EH (cell line): ENCODE data around the gene PNPLA5.
A peak's percentile ranks its signal among the peaks of the same experiment; 100 is the strongest.

Experiments
- DNase-seq: peaks from one replicate; pipeline ENCODE4 v3.0.0-alpha.2; 2015; ENCODE audit warnings: low read depth

Gene PNPLA5

DNA sequence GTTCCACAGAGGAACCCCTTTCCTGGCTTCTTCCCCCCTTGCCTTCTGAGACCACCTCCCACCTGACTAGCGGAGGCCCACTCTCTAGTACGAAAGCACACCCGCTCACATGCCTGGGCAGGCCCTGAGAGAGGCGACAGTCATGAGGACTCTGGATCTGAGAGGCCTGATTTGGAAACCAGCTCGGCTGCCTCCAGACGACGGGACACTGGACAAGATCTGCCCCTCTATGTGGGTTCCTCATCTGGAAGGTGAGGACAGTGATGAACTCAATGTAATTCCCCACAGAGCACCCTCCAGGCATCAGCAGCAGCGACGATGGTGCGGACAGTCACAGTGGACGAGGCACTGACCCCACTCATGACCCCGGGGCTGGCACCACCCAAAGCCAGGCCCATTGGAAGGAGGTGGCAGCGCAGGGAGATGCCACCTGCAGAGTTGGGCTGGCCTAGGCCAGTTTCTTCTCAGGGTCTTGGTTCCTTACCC is 37.0 kb downstream of the PNPLA5 start:
- no peak for DNase-seq

DNA sequence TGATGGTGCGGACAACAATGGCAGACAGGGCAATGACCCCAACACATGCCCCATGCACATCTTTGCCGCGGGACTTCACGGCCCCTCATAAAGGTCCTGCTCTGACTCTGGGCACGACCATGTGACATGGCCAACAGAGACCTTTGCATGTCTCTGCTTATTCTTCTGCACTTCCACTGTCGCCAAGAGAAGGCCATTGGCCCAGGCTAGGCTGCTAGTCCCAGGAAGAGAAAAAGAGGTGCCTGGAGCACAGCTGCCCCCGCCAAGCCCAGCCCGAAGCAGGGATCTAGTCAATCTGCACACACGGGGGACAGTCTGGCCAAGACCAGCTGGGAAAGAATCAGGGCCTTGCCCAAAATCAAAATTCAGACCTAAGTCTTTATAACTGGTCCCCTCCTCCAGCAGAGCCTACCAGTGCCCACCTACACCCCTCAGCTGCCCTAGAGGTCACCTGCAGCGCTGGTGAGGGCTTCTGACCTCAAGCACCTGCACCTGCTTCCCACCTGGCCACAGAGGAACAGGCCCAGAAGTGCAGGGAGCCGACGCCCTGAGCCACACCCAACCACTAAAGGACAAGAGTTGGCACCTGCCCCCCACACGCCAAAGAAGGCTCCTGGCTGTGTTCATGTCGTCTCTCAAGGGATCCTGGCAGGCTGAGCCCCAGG is 37.6 kb downstream of the PNPLA5 start:
- DNase-seq: no peak

DNA sequence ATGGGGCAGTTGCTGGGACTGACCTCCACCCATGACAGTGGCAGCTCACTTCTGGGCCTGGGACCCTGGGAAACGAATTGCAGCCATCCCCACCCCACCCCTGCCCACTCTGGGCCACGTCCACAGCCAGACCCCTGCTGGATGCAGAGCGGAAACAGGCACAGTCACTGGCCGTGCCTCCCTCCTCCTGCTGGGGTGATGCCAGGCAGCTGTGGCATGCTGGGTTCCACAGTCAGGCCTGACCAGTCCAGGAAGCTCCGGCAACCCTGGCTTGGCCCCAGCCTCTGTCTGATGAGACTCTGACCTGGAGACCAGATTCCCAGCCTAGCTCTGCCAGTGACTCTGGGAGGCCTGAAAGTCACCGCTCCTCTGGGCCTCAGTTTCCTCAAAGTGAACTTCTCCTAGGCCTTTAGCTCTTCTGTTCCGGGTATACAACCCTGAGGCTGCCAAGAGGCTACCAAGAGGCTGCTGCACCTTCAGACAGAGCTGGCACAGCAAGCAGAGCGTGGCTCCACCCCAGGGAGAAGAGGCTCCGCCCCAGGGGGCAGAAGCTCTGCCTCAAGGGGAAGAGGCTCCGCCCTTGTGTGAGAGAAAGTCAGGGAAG is 38.4 kb downstream of the PNPLA5 start:
- no peak for DNase-seq

DNA sequence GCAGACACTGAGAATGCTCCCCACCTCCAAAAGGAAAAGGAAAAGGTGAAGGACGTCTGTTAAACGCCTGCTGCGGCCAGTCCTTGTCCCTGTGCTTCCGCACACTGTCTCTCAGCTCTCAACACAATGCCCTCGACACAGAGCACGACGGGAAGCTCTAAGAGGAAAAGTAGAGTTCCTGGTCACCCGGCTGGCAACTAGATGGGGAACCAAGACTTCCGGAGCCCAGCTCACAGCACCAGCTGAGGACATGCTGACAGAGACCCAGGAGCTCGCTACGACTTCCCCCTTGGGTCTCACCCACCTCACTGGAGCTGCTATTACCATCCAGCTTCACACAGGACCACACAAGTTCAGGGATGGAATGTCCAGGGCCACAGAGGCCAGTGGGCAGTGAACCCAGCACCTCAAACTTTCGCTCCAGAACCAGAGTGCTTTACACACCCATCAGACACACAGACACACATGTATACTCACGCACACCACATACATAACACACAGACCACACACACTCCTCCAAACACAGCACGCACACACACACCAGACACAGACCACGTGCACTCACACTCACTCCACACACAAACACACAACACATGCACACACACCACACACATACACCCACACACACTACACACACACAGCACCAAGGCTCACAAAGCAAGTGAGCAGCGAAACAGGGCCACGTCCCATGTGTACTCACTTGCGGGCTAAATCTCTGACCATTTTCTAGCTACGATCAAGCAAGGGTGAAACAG is 39.1 kb downstream of the PNPLA5 start:
- DNase-seq: no peak

DNA sequence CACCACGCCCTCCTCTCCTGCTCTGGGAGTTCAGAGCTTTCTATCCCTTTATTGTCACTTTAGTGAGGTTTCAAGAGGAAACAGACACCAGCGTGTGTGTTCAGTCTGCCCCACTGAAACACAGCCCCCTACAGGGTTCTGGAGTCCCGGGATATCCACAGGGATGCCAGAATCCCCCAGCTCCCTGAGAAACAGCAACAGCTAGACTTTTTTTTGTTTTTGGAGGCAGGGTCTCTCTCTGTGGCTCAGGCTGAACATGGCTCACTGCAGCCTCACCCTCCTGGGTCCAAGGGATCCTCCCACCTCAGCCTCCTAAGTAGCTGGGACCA is 39.9 kb downstream of the PNPLA5 start:
- no peak for DNase-seq

DNA sequence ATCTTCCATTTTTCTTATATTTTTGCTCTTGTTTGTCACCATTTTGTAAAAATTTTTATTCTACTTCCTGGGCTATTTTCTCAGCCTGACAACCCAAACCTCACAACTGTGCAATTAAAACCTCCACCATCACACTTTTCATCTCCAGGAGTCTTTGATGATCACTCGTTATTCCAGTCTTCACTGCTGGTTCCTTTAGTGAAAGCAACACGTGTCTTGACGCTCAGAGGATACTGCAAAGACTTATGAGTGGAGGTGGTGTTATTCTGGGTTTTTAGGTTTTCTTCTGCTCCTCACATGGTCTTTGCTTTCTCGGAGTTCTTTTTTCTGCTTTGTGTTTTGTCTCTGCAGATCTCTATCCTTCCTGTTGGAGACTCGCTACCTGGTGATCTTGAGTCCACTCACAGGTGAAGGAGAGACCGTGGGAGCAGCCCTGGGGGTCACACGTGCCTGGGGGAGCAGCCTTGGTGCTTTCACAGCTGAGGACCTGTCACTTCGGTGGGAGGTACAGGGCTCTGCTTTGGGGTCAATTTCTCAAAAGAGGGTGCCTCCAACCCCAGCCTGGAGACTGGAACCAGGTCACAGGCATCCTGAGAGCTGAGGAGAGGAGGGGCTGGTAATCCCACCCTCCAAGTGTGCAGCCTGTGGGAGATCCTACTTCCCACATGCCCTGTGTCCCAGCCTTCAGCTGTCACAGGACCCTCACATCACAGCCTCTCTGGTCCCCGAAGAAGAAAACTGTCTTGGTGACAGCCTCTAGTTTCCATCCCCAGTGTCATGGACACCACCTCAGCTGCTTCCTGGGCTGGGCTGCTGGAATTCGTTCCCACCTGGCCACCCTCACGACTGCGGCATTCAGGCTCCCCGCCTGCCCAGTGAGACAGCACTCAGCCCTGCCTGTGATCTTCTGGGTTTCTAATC is 40.5 kb downstream of the PNPLA5 start:
- no peak for DNase-seq

DNA sequence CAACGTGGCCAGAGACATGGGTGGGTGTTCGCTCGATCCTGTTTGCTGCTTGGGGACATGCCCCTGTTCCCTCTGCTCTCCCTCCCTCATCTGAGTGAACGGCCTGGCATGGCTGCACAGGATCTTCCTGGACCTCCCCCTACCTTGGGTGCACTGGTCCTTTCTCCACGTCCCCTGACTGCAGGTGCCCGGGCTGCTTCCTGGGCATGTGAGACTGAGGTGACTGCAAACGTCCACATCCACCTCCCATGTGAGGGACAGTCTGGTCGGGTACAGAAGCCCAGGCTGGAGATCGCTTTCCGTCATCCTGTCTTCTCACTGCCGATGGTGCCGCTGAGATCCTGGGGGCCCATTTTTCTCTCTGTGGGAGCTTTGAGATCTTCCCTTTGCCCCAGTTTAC is 41.3 kb downstream of the PNPLA5 start:
- no peak for DNase-seq

DNA sequence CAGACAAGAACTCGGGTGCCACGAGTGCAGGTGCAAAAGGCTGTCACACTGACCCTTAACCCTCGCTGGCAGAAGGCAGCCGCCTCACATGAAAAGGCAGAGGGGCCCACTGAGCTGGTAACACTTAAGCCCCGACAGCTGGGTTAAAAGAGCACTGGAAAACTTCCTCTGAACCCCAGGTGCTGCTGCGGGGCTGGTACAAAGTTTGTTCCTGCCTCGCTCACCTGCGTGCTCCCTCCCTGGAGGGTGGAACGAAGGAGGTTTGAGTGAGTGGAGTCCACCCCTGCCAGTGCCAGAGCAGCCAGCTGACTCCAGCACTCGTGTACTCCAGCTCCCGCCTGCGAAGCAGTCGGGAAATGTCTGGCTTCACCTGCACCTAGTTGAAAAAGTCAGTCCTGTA is 42.1 kb downstream of the PNPLA5 start:
- DNase-seq: no peak

DNA sequence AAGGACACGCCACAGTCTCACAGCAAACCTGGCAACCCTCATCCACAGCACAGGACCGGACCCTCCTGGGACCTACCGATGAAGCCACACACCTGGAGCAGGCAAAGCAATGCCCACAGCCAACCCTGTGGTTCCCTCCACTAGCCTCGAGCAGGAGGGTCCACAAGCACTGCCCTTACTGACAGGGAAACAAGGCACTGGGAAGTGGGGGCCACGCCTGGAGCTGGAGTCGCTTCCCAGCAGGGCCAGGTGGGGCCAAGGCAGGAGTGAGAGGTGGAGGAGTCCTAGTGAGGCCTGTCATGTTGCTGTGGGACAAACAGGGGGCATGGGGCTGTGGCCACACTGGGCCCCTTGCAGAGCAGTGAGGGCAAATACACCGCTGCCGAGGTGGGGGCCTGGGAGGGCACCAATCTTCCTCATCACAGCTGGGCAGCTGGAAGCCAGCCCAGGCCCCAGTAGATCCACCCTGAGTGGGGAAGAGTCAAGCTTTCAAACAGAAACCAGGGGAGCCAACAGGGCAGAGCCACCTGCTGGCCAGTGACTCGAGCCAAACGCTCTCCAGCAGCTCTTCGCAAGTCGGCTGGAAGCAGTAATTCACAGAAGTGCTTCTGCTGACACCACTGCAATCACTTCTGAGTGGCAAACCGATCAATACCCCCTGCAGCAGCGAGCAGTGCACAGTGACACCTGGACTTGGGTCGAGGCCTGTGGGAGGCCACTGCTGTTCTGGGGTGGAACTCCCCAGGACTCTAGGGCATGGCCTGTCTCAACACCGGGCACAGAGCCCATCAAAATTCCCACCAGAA is 43.2 kb downstream of the PNPLA5 start:
- DNase-seq: peak; percentile 20

DNA sequence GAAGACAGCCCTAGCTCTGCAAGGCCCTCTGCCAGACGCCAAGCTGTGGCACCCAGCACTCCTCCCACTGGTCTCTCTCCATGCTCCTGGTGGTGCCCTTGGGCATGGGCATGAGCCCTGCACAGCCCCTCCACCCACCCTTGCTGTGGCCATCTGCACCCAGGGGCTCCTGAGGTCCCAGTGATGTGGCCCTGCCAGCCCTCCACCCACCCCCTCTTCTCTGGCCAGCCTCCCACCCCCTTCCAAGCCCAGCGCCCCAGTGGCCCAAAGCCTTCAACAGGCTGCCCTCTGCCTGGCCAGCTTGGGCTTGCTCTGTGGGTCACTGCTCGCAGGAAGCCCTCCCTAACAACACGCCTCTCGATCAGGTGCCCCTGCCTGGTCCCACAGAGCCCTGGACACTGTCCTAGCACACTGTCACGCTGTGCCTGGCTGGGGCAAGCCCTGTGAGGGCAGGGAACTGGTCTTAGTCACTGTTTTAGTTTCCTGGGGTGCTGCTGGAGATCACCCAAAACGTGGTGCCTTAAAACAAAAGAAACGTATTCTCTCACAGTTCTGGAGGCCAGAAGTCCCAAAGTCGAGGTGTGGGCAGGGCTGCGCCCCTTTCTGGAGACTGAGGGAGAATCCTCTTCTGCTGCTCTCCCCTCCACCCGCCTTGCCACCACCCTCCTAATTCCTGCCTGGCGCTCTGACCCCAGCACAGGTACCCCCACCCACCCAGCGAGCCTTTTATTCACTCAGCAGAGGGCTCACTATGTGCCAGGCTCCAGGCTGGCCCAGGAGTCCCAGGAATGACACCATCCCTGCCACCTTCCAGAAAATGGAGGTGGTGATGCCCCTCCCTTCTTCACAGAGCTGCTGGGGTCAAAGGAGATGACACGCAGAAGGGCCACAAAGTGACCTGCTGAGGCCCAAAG is 44.2 kb downstream of the PNPLA5 start:
- DNase-seq: no peak

DNA sequence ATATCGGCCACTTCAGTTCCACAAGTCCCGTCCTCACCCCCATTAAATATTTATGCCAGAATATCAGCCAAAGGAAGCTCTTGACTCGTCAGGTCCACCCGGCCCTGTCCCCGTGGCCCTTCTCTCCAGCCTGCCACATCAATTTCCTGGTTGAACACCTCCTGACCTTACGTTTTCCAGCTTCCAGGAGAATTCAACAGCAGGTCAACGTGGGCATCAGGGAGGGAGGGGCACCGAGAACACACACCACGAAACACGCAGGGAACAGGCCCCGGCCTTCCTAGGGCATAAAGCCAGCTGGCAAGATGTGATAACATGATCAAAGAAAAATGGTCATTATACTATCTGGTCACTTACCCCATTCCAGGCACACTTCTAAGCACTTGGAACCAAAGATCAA is 44.8 kb downstream of the PNPLA5 start:
- no peak for DNase-seq

DNA sequence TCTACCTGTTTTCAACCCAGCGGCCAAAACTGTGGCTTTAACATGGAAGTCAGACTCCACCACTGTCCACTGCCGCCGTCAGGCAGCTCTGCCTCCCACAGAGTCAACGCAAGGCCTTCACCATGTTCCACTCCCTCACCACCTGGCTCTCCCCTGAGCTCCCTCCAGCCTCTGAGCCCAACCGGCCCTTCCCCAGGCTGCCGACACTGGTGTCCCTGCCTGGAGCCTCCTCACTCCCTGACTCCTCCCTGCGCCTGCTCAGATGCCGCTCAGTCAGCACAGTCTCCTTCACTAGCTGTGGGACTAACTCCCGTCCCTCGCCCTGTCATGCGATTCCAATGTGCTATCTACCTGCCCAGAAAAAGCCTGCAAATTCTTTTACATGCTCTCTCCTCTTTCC is 45.8 kb downstream of the PNPLA5 start:
- no peak for DNase-seq

DNA sequence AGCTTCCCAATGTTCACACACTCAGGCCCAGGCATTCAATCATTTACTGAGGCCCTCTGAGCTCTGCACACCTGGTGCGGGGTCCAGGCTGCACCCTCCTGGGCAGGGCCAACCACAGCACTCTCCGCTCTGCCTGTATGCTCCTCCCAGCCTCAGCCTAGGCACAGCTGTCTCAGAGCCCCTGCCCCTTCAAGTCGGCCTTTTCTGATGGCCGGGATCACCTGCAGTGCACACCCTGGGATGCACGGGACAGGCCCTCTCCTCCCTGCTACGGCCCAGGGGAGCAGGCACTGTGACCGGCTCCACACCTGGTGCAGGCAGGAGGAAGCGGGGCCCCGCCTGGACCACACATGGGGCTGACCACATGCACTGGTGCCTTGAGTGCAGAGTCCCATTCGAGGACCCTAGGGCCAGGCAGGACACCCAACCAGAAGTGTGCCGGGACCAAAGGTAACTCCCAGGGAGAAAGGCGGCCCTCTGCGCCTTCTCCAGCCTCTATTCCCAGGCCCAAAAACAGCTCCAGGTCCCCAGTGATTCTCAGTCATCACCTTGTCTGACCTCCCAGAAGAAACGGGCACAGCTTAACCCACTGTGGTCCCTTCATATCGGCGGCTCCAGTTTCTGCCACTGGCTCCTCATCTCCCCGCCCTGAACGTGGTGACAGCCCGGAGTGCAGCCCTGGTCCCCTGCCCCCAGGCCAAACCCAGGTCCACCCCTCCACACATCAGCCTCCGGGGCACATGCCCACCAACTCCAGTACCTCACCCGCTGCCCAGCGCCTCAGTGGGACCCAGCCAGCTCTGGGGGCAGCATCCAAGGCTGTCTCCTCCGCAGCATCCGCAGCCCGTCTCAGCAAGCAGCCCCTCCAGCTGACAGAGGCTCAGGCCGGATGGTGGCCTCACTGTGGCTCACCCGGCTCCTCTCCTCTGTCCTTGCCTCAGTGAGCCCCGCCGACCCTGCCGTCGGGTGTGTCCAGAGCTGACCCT is 47.0 kb downstream of the PNPLA5 start:
- no peak for DNase-seq

DNA sequence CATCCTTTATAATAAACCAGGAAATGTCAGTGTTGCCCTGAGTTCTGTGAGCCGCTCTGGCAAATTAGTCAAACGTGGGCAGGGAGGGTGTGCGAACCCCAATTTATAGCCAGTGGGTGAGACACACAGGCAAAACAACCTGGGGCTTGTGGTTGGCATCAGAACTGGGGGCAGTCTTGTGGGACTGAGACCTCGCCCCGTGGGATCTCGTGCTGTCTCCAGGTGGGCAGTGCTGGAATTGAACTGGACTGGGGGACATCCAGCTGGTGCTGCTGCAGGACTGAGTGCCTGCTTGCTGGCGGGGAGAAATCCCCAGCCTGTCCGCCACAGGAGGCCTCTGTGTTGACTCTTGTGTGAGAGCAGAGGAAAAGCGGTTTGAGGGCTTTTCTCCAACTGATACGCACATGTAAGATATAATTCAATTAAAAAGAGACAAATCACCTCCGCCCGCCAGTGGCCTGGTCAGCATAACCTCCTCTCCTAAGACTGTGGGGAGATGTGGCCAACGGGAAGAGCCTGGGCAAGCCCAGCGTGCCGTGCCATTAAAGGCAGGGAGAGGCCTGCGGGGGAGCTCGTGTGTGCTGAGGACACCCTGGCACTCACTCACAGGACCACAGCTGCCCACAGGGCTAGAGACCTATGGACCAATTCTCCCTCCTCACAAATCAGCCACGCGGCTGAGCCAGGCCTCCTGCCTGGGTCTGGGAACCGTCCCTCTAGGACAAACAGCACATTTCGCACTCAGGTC is 47.9 kb downstream of the PNPLA5 start:
- DNase-seq: no peak

DNA sequence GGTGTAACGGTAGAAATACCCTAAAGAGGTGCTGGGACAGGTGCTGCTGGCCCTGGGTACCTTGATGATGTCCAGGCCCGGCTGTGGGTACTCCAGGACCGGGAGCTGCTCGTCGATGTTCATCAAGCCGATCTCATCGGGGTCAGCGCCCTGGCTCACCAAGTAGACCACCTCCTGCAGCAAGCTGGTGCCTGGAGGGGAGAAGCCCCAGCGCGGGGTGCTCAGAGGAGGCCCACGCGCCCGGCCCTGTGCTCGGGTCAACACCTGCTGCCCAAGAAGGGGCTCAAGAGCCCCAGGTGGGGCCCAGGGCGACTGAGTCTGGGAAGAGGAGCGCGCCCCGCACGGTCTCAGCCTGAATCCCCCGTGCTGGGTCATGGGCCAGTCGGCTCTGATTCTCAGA is 50.1 kb downstream of the PNPLA5 start:
- no peak for DNase-seq

DNA sequence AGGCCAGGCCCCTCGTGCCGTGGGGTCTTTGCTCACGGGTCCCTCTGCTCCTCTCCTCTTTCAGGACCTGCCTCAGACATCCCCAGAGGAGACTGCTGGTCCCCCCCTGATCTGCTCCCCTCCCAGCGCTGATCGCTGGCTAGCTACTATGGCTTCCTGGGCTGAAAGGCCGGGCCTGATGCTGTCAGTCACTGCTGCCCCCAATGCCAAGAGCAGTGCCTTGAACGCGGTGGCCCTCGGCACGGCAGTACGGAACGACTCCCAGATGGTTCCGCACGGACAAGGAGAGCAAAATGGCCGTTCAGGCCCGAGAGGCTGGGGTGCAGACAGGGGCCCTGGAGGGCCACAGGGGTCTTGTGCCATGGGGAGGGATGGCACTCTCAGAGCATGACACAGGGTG is 51.0 kb downstream of the PNPLA5 start:
- DNase-seq: no peak

DNA sequence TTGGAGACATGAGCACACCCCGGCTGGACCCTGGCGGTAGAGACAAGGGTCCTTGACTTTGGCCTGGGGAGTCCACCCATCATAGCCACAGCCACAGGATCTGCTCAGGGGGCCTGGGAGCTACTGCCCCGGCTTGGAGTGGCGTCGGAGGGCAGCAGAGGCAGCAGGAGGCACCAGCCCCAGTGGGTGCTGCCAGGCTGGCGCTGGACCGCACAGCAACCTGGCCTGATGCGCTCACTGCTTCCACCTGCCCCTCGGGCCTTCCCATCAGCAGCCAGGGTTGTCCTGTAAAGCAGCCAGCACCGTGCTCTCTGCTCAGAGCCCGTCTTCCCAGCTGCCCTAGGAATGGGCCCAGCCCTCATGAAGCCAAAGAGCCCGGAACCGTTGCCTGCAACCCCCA is 51.4 kb downstream of the PNPLA5 start:
- no peak for DNase-seq

DNA sequence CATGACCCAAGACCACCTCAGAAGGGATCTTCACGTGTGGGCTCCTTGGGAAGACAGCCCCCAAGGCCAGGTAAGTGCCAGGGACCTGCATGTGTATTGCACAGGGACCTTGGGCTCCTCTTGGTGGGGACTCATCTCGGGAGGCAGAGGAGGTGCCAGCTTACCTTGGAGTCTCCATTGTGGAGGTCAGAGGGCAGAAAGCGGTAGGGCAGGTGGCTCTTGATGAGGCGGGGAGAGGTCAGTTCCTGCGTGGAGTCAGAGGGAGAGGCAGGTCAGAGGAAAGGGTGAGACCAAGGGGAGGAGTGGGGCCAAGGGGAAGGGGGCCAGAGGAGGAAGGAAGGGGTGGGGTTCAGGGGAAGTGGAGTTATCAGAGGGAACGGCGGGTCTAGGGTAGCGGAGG is 52.0 kb downstream of the PNPLA5 start:
- DNase-seq: no peak
